Measurements from ENCODE around the gene HS6ST3.

Gene HS6ST3

GRCh38 chr13:96165840-96166239 is 75.9 kb downstream of the HS6ST3 start:
- no peak for TF ChIP-seq CTCF (IDR thresholded peaks at IDR 0.05; ENCODE audit: borderline replicate concordance, control extremely low read depth, extremely low read depth, insufficient read depth, missing control alignments)
- DNase-seq (ENCODE audit: low spot score): no peak
- in situ Hi-C loops (cut with MboI; ENCODE audit: low sequenced_read_pairs, unreplicated experiment): no loop called here

- DNase-seq (ENCODE audit: low spot score): no peak
- no peak for TF ChIP-seq CTCF (IDR thresholded peaks at IDR 0.05; ENCODE audit: borderline replicate concordance, control extremely low read depth, extremely low read depth, insufficient read depth, missing control alignments)
- in situ Hi-C loops (cut with MboI; ENCODE audit: low sequenced_read_pairs, unreplicated experiment): no loop called here
Measured at GRCh38 chr13:96172066-96172465, 82.2 kb downstream of the HS6ST3 start.

GRCh38 chr13:96178759-96179158 is 88.9 kb downstream of the HS6ST3 start:
- no peak for TF ChIP-seq CTCF (IDR thresholded peaks at IDR 0.05; ENCODE audit: borderline replicate concordance, control extremely low read depth, extremely low read depth, insufficient read depth, missing control alignments)
- in situ Hi-C loops (cut with MboI; ENCODE audit: low sequenced_read_pairs, unreplicated experiment): no loop called here
- no peak for DNase-seq (ENCODE audit: low spot score)

GRCh38 chr13:96179309-96179708 is 89.4 kb downstream of the HS6ST3 start:
- TF ChIP-seq CTCF (IDR thresholded peaks at IDR 0.05; ENCODE audit: borderline replicate concordance, control extremely low read depth, extremely low read depth, insufficient read depth, missing control alignments): no peak
- in situ Hi-C loops (cut with MboI; ENCODE audit: low sequenced_read_pairs, unreplicated experiment): no loop called here

GRCh38 chr13:96181911-96182310 is 92.0 kb downstream of the HS6ST3 start:
- no peak for TF ChIP-seq CTCF (IDR thresholded peaks at IDR 0.05; ENCODE audit: borderline replicate concordance, control extremely low read depth, extremely low read depth, insufficient read depth, missing control alignments)
- no peak for DNase-seq (ENCODE audit: low spot score)
- in situ Hi-C loops (cut with MboI; ENCODE audit: low sequenced_read_pairs, unreplicated experiment): no loop called here

More at GRCh38 chr13:96179309-96179708, 89.4 kb downstream of the HS6ST3 start:
- no peak for DNase-seq (ENCODE audit: low spot score)

GRCh38 chr13:96185818-96186217 is 95.9 kb downstream of the HS6ST3 start:
- no peak for TF ChIP-seq CTCF (IDR thresholded peaks at IDR 0.05; ENCODE audit: borderline replicate concordance, control extremely low read depth, extremely low read depth, insufficient read depth, missing control alignments)
- no peak for DNase-seq (ENCODE audit: low spot score)
- in situ Hi-C loops (cut with MboI; ENCODE audit: low sequenced_read_pairs, unreplicated experiment): no loop called here

- in situ Hi-C loops (cut with MboI; ENCODE audit: low sequenced_read_pairs, unreplicated experiment): no loop called here
Measured at GRCh38 chr13:96191367-96191766, 101.5 kb downstream of the HS6ST3 start.

More at GRCh38 chr13:96191367-96191766, 101.5 kb downstream of the HS6ST3 start:
- no peak for TF ChIP-seq CTCF (IDR thresholded peaks at IDR 0.05; ENCODE audit: borderline replicate concordance, control extremely low read depth, extremely low read depth, insufficient read depth, missing control alignments)
- DNase-seq (ENCODE audit: low spot score): no peak
